OCI-M1 (cell line): ENCODE measurements around the gene ITGB7.

Experiments
- DNase-seq: peaks from one replicate; lab custom pipeline; 2025; lab: John Stamatoyannopoulos, UW

The ITGB7 gene

GRCh38 chr12:53207042-53207441 lies at the start of gene ITGB7:
Gene ITGB7, minus strand, starts transcription at chr12:53207251. Its CDS starts 6,808 bp downstream, at chr12:53200443.
- peak; percentile 64 for DNase-seq

GRCh38 chr12:53255996-53256395 lies 48.9 kb upstream of the ITGB7 start:
- DNase-seq = peak; percentile 73

- no peak for DNase-seq
Observed at GRCh38 chr12:53254816-53255545, 47.9 kb upstream of the ITGB7 start.

- DNase-seq = no peak
Observed at GRCh38 chr12:53253298-53253697, 46.2 kb upstream of the ITGB7 start.

- peak; percentile 48 for DNase-seq
Observed at GRCh38 chr12:53252349-53252916, 45.4 kb upstream of the ITGB7 start.

GRCh38 chr12:53251477-53252348 lies 44.7 kb upstream of the ITGB7 start:
- peak; percentile 89 for DNase-seq

GRCh38 chr12:53245286-53245685 lies 38.2 kb upstream of the ITGB7 start:
- no peak for DNase-seq

- DNase-seq = peak; percentile 81
Observed at GRCh38 chr12:53244337-53244736, 37.3 kb upstream of the ITGB7 start.

GRCh38 chr12:53241623-53242412 lies 34.8 kb upstream of the ITGB7 start:
- no peak for DNase-seq

GRCh38 chr12:53239643-53240258 lies 32.7 kb upstream of the ITGB7 start:
- no peak for DNase-seq

GRCh38 chr12:53236443-53237111 lies 29.5 kb upstream of the ITGB7 start:
- no peak for DNase-seq

GRCh38 chr12:53235742-53236442 lies 28.8 kb upstream of the ITGB7 start:
- no peak for DNase-seq

- no peak for DNase-seq
Observed at GRCh38 chr12:53235164-53235563, 28.1 kb upstream of the ITGB7 start.

GRCh38 chr12:53234271-53234914 lies 27.3 kb upstream of the ITGB7 start:
- no peak for DNase-seq

GRCh38 chr12:53233671-53234121 lies 26.6 kb upstream of the ITGB7 start:
- DNase-seq = no peak

GRCh38 chr12:53232646-53233461 lies 25.8 kb upstream of the ITGB7 start:
- DNase-seq = peak; percentile 49

- DNase-seq = peak; percentile 30
Observed at GRCh38 chr12:53231921-53232645, 25.0 kb upstream of the ITGB7 start, which contains the start of gene RARG. Gene RARG, minus strand, starts transcription at chr12:53232209. Its CDS starts 4,664 bp downstream, at chr12:53227545.

GRCh38 chr12:53231671-53231920 lies 24.5 kb upstream of the ITGB7 start:
- DNase-seq = no peak
